Measurements from ENCODE around the gene TSEN54. TPM values are rescaled to one million over a fixed set of nuclear protein-coding genes. Genes with fewer than 3 reads are reported as not detected.
A peak's percentile ranks its signal among the peaks of the same experiment; 100 is the strongest.

Gene TSEN54
- total RNA-seq, 1 donor from 2014 or later: 23.3 TPM

DNA sequence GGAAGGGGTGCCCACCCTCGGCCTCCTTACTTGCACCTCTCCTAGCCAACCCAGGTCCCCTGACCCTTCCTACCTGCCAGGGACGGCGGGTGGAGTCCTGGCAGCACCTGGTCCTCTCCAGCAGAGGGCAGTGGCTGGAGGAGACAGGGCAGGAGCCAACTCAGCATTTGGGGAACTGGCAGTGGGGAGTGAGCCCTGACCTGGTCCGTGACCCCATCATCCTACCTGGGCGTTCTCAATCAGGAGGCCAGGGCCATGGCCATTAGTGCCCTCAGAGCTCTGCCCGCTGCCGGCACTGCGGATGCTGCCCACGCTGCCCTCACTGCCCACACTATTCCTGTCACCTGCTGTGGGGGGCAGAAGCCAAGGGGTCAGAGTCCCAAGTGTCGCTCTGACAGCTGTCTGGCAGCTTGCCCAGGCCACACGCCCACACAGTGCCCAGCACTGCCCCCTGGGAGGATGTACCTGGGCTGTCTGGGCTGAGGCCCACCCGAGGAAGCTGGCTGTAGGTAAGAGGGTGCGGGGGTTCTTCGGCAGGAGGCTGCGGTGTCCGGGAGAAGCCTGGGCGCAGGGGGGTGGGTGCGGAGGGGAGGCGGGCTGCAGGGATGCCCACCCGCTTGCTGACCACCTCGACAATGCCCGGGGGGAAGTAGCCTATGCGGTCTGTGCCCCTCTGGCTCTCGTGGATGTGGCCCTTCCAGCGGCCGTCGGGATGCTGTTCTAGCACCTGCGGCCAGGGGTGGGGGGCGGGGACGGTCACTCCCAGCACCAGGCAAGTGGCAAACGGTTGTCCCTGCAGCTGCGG lies 11.8 kb upstream of the TSEN54 start:
- Mint-ChIP-seq H3K36me3 (ENCODE audit: unreplicated experiment) (peaks cover 6% of the 10 kb centered on the region), H3K9me3 (ENCODE audit: unreplicated experiment) (no peaks in the 10 kb centered on the region), H3K27ac (ENCODE audit: unreplicated experiment) (no peak overlapping the region), H3K4me1 (ENCODE audit: unreplicated experiment) (peaks cover 11% of the 10 kb centered on the region), H3K4me3 (ENCODE audit: unreplicated experiment) (no peak overlapping the region), H3K27me3 (ENCODE audit: unreplicated experiment) (no peaks in the 10 kb centered on the region)
- DNase-seq (ENCODE audit: extremely low spot score, unreplicated experiment): no peak
- TF ChIP-seq, protein P1, sequence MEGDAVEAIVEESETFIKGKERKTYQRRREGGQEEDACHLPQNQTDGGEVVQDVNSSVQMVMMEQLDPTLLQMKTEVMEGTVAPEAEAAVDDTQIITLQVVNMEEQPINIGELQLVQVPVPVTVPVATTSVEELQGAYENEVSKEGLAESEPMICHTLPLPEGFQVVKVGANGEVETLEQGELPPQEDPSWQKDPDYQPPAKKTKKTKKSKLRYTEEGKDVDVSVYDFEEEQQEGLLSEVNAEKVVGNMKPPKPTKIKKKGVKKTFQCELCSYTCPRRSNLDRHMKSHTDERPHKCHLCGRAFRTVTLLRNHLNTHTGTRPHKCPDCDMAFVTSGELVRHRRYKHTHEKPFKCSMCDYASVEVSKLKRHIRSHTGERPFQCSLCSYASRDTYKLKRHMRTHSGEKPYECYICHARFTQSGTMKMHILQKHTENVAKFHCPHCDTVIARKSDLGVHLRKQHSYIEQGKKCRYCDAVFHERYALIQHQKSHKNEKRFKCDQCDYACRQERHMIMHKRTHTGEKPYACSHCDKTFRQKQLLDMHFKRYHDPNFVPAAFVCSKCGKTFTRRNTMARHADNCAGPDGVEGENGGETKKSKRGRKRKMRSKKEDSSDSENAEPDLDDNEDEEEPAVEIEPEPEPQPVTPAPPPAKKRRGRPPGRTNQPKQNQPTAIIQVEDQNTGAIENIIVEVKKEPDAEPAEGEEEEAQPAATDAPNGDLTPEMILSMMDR (IDR thresholded peaks at IDR 0.05): peak; percentile 53

DNA sequence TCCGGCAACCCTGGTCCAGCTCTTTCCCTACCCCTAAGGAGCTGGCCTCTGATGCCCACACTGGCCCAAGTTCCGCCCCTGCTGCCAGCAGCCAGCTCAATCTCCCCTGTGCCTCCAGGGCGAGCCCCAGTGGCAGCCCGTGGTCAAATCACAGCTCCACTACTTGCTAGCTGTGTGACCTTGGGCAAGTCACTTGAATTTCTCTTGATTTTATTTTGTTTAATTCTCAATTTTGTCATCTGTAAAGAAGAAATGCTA lies 11.2 kb upstream of the TSEN54 start:
- Mint-ChIP-seq H3K4me3 (ENCODE audit: unreplicated experiment) (no peak overlapping the region), H3K27ac (ENCODE audit: unreplicated experiment) (no peak overlapping the region), H3K9me3 (ENCODE audit: unreplicated experiment) (no peaks in the 10 kb centered on the region), H3K27me3 (ENCODE audit: unreplicated experiment) (no peaks in the 10 kb centered on the region), H3K36me3 (ENCODE audit: unreplicated experiment) (peaks cover 9% of the 10 kb centered on the region), H3K4me1 (ENCODE audit: unreplicated experiment) (peaks cover 13% of the 10 kb centered on the region)
- TF ChIP-seq, protein P1 (IDR thresholded peaks at IDR 0.05): no peak
- DNase-seq (ENCODE audit: extremely low spot score, unreplicated experiment): no peak

- Mint-ChIP-seq H3K9me3 (ENCODE audit: unreplicated experiment) (no peaks in the 10 kb centered on the region), H3K27me3 (ENCODE audit: unreplicated experiment) (no peaks in the 10 kb centered on the region), H3K4me1 (ENCODE audit: unreplicated experiment) (peaks cover 13% of the 10 kb centered on the region), H3K36me3 (ENCODE audit: unreplicated experiment) (peaks cover 9% of the 10 kb centered on the region), H3K4me3 (ENCODE audit: unreplicated experiment) (no peak overlapping the region), H3K27ac (ENCODE audit: unreplicated experiment) (no peak overlapping the region)
- no peak for DNase-seq (ENCODE audit: extremely low spot score, unreplicated experiment)
- TF ChIP-seq, protein P1 (IDR thresholded peaks at IDR 0.05): no peak
Observed at GRCh38 chr17:75505640-75506039, 10.7 kb upstream of the TSEN54 start.

DNA sequence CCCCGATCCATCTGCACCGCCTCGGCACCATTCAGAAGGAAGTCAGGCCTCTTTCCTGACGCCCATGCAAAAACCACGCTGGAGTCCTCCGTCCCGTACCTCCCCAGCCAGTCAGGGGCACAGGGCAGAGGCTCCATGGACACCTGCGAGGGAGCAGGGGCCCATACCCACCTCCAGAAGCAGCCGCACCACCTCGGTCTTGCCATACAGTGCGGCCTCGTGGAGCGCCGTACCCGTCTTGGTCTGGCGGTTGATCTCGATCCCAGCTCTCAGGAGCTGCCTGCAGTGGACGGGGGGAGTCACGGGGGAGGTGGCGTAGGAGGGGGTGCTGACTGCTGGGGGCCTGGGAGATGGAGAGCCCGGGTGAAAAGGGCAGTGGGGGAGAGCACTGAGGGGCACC lies 10.2 kb upstream of the TSEN54 start:
- Mint-ChIP-seq H3K36me3 (ENCODE audit: unreplicated experiment) (peaks cover 9% of the 10 kb centered on the region), H3K4me1 (ENCODE audit: unreplicated experiment) (peaks cover 13% of the 10 kb centered on the region), H3K27me3 (ENCODE audit: unreplicated experiment) (no peaks in the 10 kb centered on the region), H3K9me3 (ENCODE audit: unreplicated experiment) (no peaks in the 10 kb centered on the region), H3K27ac (ENCODE audit: unreplicated experiment) (no peak overlapping the region), H3K4me3 (ENCODE audit: unreplicated experiment) (no peak overlapping the region)
- no peak for DNase-seq (ENCODE audit: extremely low spot score, unreplicated experiment)
- TF ChIP-seq, protein P1 (IDR thresholded peaks at IDR 0.05): no peak

GRCh38 chr17:75506888-75507287 lies 9.4 kb upstream of the TSEN54 start:
- Mint-ChIP-seq H3K4me3 (ENCODE audit: unreplicated experiment) (no peak overlapping the region), H3K27ac (ENCODE audit: unreplicated experiment) (no peak overlapping the region), H3K9me3 (ENCODE audit: unreplicated experiment) (no peaks in the 10 kb centered on the region), H3K4me1 (ENCODE audit: unreplicated experiment) (peaks cover 20% of the 10 kb centered on the region), H3K36me3 (ENCODE audit: unreplicated experiment) (peaks cover 9% of the 10 kb centered on the region), H3K27me3 (ENCODE audit: unreplicated experiment) (no peaks in the 10 kb centered on the region)
- TF ChIP-seq, protein P1 (IDR thresholded peaks at IDR 0.05): no peak
- DNase-seq (ENCODE audit: extremely low spot score, unreplicated experiment): no peak

Data from osteocyte (in vitro differentiated cells).